Vagina (tissue), 2 donors: ENCODE results near the gene ADNP. TPM values are rescaled to one million over a fixed set of nuclear protein-coding genes. Genes with fewer than 3 reads are reported as not detected.
A peak's percentile ranks its signal among the peaks of the same experiment; 100 is the strongest.

Source experiments
- DNase-seq, 2 donors: peaks; one replicate each; pipeline ENCODE4 v3.0.0-alpha.2; 2017; ENCODE audit errors: extremely low spot score in 2 of 2
- H3K27ac ChIP-seq: fragments of 200-600 bp; sonication (generic); one replicate; pipeline ENCODE4 v1.5.1; 2019
- H3K27me3 ChIP-seq: fragments of 200-600 bp; sonication (generic); one replicate; pipeline ENCODE4 v1.5.1; 2019
- H3K36me3 ChIP-seq, 2 donors: fragments of 200-600 bp; sonication (generic); one replicate each; pipeline ENCODE4 v1.5.1; 2017 to 2019
- H3K4me1 ChIP-seq: fragments of 200-600 bp; sonication (generic); one replicate; pipeline ENCODE4 v1.5.1; 2019
- H3K4me3 ChIP-seq, 2 donors: fragments of 200-600 bp; sonication (generic); 1 replicate in 1 of 2; 2 replicates in 1 of 2; pipeline ENCODE4 v1.5.1; 2016 to 2019
- H3K9me3 ChIP-seq: fragments of 200-600 bp; sonication (generic); one replicate; pipeline ENCODE4 v1.5.1; 2019
- POLR2A ChIP-seq, 2 donors: fragments of 450-650 bp; IDR thresholded peaks; one replicate each; pipeline ENCODE4 v1.6.1; 2017; ENCODE audit warnings: antibody characterized with exemption in 2 of 2, mild to moderate bottlenecking in 2 of 2, moderate library complexity in 2 of 2
- POLR2AphosphoS5 ChIP-seq, 2 donors: sonication (generic); formaldehyde crosslinking; IDR thresholded peaks; one replicate each; pipeline ENCODE4 v1.9.0; 2017; ENCODE audit warnings: antibody characterized with exemption in 2 of 2, mild to moderate bottlenecking in 2 of 2, low read depth in 1 of 2; ENCODE audit not compliant: insufficient read depth in 1 of 2
- intact Hi-C: fragments of 100-400 bp; cut with DNase I; formaldehyde crosslinking; loops from one replicate; pipeline ENCODE4 v1.15.1; 2023
- small RNA-seq: library from RNA; depleted of rRNA; stranded (forward); fragments of <200 nt; gene quantifications from one replicate; pipeline ENCODE3, GENCODE V24; 2016
- total RNA-seq: library from RNA; depleted of rRNA; stranded (reverse); fragments of >200 nt; gene quantifications from one replicate; pipeline ENCODE4 v1.2.3, GENCODE V29; 2016
- TF ChIP-seq, protein P1 (sequence below), 3 experiments: fragments of 450-650 bp in 2 of 3; fragments of 200-600 bp in 1 of 3; sonication (generic) in 1 of 3; IDR thresholded peaks; one replicate each; pipeline ENCODE4 v1.5.1; 2017 to 2019; ENCODE audit warnings: antibody characterized with exemption in 3 of 3, mild to moderate bottlenecking in 2 of 3, moderate library complexity in 2 of 3

The ADNP gene
- total RNA-seq, 1 donor from 2014 or later = 51.6 TPM

DNA sequence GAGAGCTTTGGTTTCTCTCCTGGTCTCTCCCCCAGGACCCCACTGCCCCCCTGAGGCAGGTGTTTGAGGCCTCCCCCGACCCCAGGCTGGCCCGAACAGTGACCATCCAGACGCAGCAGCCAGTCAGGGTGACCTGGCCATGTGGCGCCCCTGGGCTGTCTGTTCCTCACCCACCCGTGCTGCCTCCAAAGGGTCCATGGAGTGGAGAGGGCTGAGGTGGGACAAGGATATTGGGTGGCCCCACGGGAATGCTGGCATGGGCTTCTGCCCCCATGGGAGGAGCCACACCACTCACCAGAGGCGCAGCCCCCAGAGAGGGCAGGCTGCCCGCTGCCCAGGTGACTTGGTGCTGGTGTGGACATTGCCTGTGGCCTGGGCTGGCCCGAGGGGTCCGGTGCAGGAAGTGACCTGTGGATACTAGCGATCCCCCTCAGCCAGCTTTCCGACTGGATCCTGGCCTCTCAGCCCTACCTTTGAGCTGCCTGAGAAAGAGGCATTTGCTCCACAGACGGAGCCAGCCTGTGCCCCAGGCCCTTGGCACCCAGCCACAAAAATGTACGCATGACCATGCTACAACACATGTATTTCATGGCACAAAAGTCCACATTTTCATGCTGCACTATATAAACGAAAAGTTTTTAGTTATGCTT lies 85.5 kb downstream of the ADNP start:
- Histone ChIP-seq H3K27ac (no peak overlapping the region), H3K9me3 (no peaks in the 10 kb centered on the region), H3K36me3 (no peaks in the 10 kb centered on the region), H3K4me3 (no peak overlapping the region), H3K27me3 (no peaks in the 10 kb centered on the region), H3K4me1 (peaks cover 28% of the 10 kb centered on the region)
- TF ChIP-seq POLR2A (IDR thresholded peaks at IDR 0.05) (no peak), POLR2AphosphoS5 (IDR thresholded peaks at IDR 0.05; ENCODE audit: insufficient read depth in 1 of 2, low read depth in 1 of 2) (no peak)
- intact Hi-C loops = no loop called here
- no peak for DNase-seq

DNA sequence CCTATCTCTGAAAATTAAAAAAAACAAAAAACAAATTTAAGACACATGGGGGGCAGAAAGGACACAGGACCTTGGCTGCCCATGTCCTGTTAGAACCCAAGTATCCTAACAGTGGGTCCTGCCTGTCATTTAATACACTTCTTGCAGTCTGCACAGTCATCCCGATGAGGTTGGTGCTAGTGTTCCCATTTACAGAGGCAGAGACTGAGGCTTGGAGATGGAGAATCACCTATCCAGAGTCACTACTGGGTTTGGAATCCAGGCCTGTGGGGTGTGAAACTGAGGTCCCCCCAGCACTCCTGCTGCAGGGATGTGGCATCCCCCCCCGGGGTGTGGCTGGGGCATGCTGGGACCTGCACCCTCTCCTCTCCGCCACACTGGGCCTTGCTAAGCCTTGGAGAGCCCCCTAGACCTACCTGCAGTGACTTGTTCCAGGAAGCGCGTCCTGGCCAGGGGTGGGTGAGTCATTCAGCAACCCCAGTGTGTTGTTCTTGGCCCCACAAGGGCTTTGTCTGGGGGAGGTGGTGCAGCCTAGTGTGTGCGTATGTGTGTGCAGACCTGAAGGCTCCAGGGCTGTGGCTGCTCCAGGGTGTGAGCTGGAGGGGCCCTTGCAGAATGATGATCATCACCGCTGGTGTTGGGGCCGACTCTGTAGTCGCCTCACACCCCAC lies 86.7 kb downstream of the ADNP start:
- TF ChIP-seq, protein P1, sequence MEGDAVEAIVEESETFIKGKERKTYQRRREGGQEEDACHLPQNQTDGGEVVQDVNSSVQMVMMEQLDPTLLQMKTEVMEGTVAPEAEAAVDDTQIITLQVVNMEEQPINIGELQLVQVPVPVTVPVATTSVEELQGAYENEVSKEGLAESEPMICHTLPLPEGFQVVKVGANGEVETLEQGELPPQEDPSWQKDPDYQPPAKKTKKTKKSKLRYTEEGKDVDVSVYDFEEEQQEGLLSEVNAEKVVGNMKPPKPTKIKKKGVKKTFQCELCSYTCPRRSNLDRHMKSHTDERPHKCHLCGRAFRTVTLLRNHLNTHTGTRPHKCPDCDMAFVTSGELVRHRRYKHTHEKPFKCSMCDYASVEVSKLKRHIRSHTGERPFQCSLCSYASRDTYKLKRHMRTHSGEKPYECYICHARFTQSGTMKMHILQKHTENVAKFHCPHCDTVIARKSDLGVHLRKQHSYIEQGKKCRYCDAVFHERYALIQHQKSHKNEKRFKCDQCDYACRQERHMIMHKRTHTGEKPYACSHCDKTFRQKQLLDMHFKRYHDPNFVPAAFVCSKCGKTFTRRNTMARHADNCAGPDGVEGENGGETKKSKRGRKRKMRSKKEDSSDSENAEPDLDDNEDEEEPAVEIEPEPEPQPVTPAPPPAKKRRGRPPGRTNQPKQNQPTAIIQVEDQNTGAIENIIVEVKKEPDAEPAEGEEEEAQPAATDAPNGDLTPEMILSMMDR (IDR thresholded peaks at IDR 0.05) = no peak
- TF ChIP-seq POLR2AphosphoS5 (IDR thresholded peaks at IDR 0.05; ENCODE audit: insufficient read depth in 1 of 2, low read depth in 1 of 2) = peak in 1 of 2 donors; percentile 36
- DNase-seq = no peak
- intact Hi-C loops = no loop called here
- Histone ChIP-seq H3K9me3 (no peaks in the 10 kb centered on the region), H3K4me3 (no peak overlapping the region), H3K27me3 (no peaks in the 10 kb centered on the region), H3K27ac (no peak overlapping the region), H3K36me3 (no peaks in the 10 kb centered on the region), H3K4me1 (peaks cover 28% of the 10 kb centered on the region)

DNA sequence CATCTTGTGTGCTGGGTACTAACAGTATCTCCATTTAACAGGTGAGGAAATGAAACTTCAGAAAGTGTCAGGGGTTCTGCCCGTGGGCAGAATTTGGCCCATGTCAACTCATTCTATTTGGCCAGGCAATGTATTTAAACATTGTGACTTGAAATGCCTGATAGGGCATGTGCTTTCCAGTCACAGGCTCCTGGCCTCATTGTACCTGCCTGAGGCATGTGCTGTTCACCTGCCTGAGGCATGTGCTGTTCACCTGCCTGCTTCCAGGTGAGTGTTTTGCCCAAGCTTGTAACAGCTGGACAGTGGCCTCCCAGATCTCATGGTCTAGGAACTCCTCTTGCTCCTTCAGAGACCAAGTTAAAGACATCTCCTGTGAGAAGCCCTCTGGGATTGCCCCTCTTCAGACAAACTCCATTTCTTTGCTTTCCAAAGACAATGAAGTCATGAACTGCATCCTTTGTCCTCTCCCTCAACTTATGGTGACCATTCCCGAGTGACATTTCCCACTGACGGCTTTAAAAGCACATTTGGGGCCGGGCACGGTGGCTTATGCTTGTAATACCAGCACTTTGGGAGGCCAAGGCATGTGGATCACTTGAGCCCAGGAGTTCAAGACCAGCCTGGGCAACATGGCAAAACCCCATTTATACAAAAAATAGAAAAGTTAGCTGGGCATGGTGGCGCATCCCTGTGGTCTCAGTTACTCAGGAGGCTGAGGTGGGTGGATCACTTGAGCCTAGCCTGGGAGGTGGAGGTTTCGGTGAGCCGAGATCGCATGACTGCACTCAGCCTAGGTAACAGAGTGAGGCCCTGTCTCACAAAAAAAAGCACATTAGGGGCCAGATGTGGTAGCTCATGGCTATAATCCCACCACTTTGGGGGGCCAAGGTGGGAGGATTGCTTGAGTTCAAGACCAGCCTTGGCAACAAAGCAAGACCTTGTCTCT lies 87.6 kb downstream of the ADNP start:
- DNase-seq = no peak
- no peaks in the 10 kb centered on the region for H3K9me3 ChIP-seq
- peaks cover 20% of the 10 kb centered on the region for H3K4me1 ChIP-seq
- no peaks in the 10 kb centered on the region for H3K36me3 ChIP-seq
- intact Hi-C loops = no loop called here
- H3K27me3 ChIP-seq = no peaks in the 10 kb centered on the region
- peak in 1 of 2 donors; percentile 45 for TF ChIP-seq POLR2AphosphoS5 (IDR thresholded peaks at IDR 0.05; ENCODE audit: insufficient read depth in 1 of 2, low read depth in 1 of 2)
- TF ChIP-seq, protein P1 (IDR thresholded peaks at IDR 0.05) = no peak
- TF ChIP-seq POLR2A (IDR thresholded peaks at IDR 0.05) = no peak
- peak overlapping the region; percentile 3 for H3K27ac ChIP-seq
- no peak overlapping the region for H3K4me3 ChIP-seq

DNA sequence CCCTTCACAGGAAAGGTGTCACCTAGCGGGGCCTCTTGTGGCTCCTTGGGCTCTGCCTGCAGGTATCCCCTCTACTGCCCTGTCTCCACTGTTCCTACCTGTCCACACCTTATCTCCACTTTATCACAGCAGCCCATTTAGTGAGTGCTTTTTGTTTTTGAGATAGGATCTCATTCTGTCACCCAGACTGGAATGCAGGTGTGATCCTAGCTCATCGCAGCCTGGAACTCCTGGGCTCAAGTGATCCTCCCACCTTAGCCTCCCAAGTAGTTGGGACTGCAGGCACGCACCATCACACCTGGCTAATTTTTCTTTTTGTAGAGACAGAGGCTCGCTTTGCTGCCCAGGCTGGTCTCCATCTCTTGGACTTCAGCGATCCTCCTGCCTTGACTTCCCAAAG lies 88.4 kb downstream of the ADNP start:
- Histone ChIP-seq H3K27me3 (no peaks in the 10 kb centered on the region), H3K36me3 (no peaks in the 10 kb centered on the region), H3K4me1 (peaks cover 24% of the 10 kb centered on the region), H3K9me3 (no peaks in the 10 kb centered on the region), H3K27ac (no peak overlapping the region), H3K4me3 (no peak overlapping the region)
- intact Hi-C loops = no loop called here
- DNase-seq = no peak
- TF ChIP-seq POLR2A (IDR thresholded peaks at IDR 0.05) (no peak), POLR2AphosphoS5 (IDR thresholded peaks at IDR 0.05; ENCODE audit: insufficient read depth in 1 of 2, low read depth in 1 of 2) (no peak)
- TF ChIP-seq, protein P1 (IDR thresholded peaks at IDR 0.05) = no peak

Small RNA genes within 50 kb of the gene (small RNA-seq; reads per million reads assigned to genes)
- not detected for gene TMSB4XP6

Other genes with a start within 250 kb of the ADNP start
- 38.1 TPM for gene RIPOR3, start 239.9 kb downstream of the ADNP start, total RNA-seq
- 4.7 TPM for gene PARD6B, start 199.9 kb downstream of the ADNP start, total RNA-seq
- 1.7 TPM for gene BCAS4, start 136.4 kb downstream of the ADNP start, total RNA-seq
- gene DPM1, start 27.1 kb upstream of the ADNP start, total RNA-seq = 21.1 TPM
- 3.2 TPM for gene MOCS3, start 27.4 kb upstream of the ADNP start, total RNA-seq
- gene KCNG1, start 91.7 kb upstream of the ADNP start, total RNA-seq = 7.9 TPM